GM12874 (cell line): ENCODE measurements around the gene LRRC70.

Experiments used
- TF ChIP-seq, protein P1 (sequence below): IDR thresholded peaks from 2 replicates; pipeline ENCODE4 v1.5.1; 2011; ENCODE audit warnings: low read depth, mild to moderate bottlenecking, control low read depth, low read length, moderate library complexity; ENCODE audit not compliant: insufficient read depth

LRRC70 gene

DNA sequence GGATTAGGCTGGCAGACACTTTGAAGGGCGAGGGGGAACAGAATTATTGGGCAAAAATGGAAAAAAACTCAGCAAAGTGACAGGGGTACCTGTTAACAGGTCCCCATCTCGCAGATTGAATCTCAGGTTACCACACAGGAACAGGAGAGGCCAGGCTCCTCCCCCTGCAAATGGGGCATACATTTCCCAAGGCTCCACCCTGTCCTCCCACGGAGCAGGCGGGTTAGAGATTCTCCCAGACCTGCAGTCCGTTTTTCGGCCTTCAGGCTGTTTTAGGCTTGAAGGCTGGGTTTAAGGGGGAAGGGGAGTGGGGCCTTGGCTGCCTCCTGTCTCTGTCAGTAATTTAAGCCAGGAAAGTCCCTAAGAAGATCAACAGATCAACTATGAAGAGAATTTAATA, 42.7 kb downstream of the LRRC70 start:
- TF ChIP-seq, protein P1, sequence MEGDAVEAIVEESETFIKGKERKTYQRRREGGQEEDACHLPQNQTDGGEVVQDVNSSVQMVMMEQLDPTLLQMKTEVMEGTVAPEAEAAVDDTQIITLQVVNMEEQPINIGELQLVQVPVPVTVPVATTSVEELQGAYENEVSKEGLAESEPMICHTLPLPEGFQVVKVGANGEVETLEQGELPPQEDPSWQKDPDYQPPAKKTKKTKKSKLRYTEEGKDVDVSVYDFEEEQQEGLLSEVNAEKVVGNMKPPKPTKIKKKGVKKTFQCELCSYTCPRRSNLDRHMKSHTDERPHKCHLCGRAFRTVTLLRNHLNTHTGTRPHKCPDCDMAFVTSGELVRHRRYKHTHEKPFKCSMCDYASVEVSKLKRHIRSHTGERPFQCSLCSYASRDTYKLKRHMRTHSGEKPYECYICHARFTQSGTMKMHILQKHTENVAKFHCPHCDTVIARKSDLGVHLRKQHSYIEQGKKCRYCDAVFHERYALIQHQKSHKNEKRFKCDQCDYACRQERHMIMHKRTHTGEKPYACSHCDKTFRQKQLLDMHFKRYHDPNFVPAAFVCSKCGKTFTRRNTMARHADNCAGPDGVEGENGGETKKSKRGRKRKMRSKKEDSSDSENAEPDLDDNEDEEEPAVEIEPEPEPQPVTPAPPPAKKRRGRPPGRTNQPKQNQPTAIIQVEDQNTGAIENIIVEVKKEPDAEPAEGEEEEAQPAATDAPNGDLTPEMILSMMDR: no peak

DNA sequence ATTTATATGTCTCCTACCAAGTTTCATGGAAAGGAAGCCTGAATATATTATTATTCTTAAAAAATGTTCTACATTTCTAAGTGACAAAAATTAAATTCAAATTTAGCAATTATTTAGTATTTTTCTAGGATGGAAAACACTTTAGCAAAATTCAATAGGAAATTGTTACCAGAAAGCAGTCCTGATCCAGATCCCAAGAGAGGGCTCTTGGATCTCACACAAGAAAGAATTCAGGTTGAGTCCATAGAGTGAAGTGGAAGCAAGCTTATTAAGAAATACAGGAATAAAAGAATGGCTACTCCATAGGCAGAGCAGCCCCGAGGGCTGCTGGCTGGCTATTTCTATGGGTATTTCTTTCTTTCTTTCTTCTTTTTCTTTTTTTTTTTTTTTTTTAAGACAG, 44.7 kb downstream of the LRRC70 start:
- TF ChIP-seq, protein P1: no peak

DNA sequence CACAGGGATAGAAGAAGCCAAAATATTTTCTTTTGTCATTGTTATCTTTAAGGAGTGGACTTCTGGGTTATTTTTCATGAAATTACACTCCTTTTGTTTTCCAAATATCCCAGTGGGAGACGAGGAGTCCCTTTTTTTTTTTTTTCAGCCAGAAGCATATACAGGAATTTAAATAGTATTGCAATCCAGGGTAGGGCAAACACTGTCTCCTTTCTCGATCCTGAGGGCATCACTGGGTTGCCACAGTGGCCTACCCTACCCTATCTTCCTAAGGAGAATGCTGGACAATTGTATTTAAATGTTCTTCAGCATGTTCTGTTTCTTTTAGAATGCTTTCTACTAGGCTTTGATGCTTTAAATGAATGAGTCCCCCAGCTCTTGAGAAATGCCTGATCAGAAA, 47.9 kb downstream of the LRRC70 start:
- TF ChIP-seq, protein P1: no peak

DNA sequence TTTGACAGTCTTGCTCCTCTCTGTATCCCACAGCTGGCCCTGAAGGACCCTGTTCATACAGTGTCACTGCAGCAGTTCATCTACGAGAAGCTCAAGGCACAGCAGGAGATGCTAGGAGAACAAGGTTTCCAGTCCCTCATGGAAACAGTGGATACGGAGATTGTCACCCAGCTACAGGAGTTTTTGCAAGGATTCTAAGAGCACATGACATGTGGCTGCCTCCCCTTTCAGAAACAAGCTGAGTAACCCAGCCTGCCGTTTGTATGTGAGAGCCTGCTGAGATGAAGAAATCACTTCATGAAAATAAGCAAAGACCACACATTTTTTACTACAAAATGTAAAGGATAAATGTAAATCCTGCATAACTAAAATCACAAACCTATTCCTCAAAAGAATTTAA, 48.5 kb downstream of the LRRC70 start:
- TF ChIP-seq, protein P1: no peak

DNA sequence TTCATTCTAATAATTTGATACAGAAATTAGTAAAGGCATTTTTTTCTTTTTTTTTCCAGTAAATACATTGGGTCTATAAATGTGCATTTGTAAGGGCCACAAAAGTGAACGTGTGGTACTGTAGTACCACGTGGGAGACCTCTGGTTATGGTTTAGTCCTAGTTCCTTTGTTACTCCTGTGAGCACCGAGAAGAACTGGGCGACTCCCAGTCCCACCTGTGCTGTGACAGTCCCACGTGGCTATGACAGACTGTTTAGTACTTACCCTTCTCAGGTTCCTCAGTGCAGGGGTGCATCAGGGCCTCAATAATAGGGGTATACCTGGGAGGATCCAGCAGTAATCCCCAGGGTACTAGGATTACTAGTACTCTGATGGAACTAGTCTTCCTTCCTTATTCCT, 49.3 kb downstream of the LRRC70 start:
- TF ChIP-seq, protein P1: no peak
